ENCODE measurements around the gene EFNA5.
A peak's percentile ranks its signal among the peaks of the same experiment; 100 is the strongest.
"Not testable (repeated sequence)": the region's sequence is repeated elsewhere in the genome, so short reads cannot be mapped to it uniquely, and the experiment has no call there.

The EFNA5 gene

GRCh38 chr5:107476783-107477182 lies 194.0 kb downstream of the EFNA5 start:
- DNase-seq = peak in 1 of 2 experiments; percentile 75

GRCh38 chr5:107474716-107475489 lies 195.8 kb downstream of the EFNA5 start:
- DNase-seq = peak in 1 of 2 experiments; percentile 72

- DNase-seq = no peak
Measured at GRCh38 chr5:107474361-107474715, 196.4 kb downstream of the EFNA5 start.

GRCh38 chr5:107472620-107473064 lies 198.1 kb downstream of the EFNA5 start:
- no peak for DNase-seq

GRCh38 chr5:107470295-107470582 lies 200.5 kb downstream of the EFNA5 start:
- DNase-seq = peak; percentile 20 to 80

- peak; percentile 92 to 99 for DNase-seq
Measured at GRCh38 chr5:107469485-107470294, 201.0 kb downstream of the EFNA5 start.

GRCh38 chr5:107469064-107469463 lies 201.7 kb downstream of the EFNA5 start:
- DNase-seq = peak in 1 of 2 experiments; percentile 62

- no peak for DNase-seq
Measured at GRCh38 chr5:107468276-107468675, 202.5 kb downstream of the EFNA5 start.

- no peak for DNase-seq
Measured at GRCh38 chr5:107467137-107467932, 203.4 kb downstream of the EFNA5 start.

- no peak for DNase-seq
Measured at GRCh38 chr5:107466233-107466769, 204.4 kb downstream of the EFNA5 start.

- DNase-seq = no peak
Measured at GRCh38 chr5:107464876-107465275, 205.9 kb downstream of the EFNA5 start.

- DNase-seq = no peak
Measured at GRCh38 chr5:107464416-107464815, 206.3 kb downstream of the EFNA5 start.

- no peak for DNase-seq
Measured at GRCh38 chr5:107463731-107464130, 207.0 kb downstream of the EFNA5 start.

GRCh38 chr5:107461770-107462169 lies 209.0 kb downstream of the EFNA5 start:
- DNase-seq = no peak

GRCh38 chr5:107460789-107461188 lies 209.9 kb downstream of the EFNA5 start:
- DNase-seq = no peak

- DNase-seq = no peak
Measured at GRCh38 chr5:107459605-107460004, 211.1 kb downstream of the EFNA5 start.

GRCh38 chr5:107458322-107458721 lies 212.4 kb downstream of the EFNA5 start:
- DNase-seq = no peak

GRCh38 chr5:107457881-107458280 lies 212.9 kb downstream of the EFNA5 start:
- DNase-seq = no peak

GRCh38 chr5:107457138-107457537 lies 213.6 kb downstream of the EFNA5 start:
- no peak for DNase-seq

GRCh38 chr5:107456281-107456715 lies 214.4 kb downstream of the EFNA5 start:
- no peak for DNase-seq

- DNase-seq = peak in 1 of 2 experiments; percentile 66
Measured at GRCh38 chr5:107455111-107455544, 215.6 kb downstream of the EFNA5 start.

GRCh38 chr5:107451827-107452226 lies 218.9 kb downstream of the EFNA5 start:
- DNase-seq = not testable (repeated sequence)

GRCh38 chr5:107451028-107451427 lies 219.7 kb downstream of the EFNA5 start:
- no peak for DNase-seq

Data from SW 1271 (cell line).